Liver (tissue), 3 donors: Measurements from ENCODE around the gene SHISAL1.

Experiments used
- GABPA ChIP-seq, 2 donors: IDR thresholded peaks in 1 of 2; conservative IDR thresholded peaks in 1 of 2; 2 replicates each; pipeline ENCODE4 v1.6.1; 2016; ENCODE audit warnings: antibody characterized with exemption in 2 of 2, mild to moderate bottlenecking in 1 of 2, moderate library complexity in 1 of 2
- YY1 ChIP-seq: IDR thresholded peaks from 2 replicates; pipeline ENCODE4 v1.6.1; 2016; ENCODE audit warnings: antibody characterized with exemption, mild to moderate bottlenecking
- TF ChIP-seq, protein P1 (sequence below): fragments of 150-350 bp; IDR thresholded peaks from 2 replicates; pipeline ENCODE4 v1.5.1; 2017; ENCODE audit warnings: improper control_type of control experiment, low read depth, low read length; ENCODE audit not compliant: missing input control
- TF ChIP-seq, protein P2 (sequence below): IDR thresholded peaks from 2 replicates; pipeline ENCODE4 v1.6.1; 2016; ENCODE audit warnings: antibody characterized with exemption, mild to moderate bottlenecking
- TF ChIP-seq, protein P3 (sequence below): IDR thresholded peaks from 2 replicates; pipeline ENCODE4 v1.6.1; 2016; ENCODE audit warnings: antibody characterized with exemption
- donor health status: healthy.
- donor health status: healthy.

DNA sequence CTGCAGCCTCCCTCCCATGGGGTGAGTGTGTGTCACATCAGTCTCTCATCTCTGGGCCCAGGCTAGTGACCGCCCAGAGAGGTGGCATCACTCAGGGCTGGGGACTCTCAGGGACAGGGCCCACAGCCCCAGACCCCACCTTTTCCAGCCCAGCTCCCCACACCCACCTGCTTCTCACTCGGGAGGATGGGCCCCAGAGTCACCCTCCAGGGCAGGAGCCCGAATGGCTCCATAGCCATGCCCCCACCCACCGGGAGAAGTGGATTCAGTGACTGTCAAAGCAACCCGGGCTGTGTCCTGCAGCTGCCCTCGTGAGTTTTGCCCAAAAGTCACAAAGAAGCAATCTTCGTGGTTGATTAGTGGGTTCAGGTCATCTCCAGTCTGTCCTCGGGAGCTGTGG, 106.1 kb downstream of the SHISAL1 start:
- TF ChIP-seq, protein P1, sequence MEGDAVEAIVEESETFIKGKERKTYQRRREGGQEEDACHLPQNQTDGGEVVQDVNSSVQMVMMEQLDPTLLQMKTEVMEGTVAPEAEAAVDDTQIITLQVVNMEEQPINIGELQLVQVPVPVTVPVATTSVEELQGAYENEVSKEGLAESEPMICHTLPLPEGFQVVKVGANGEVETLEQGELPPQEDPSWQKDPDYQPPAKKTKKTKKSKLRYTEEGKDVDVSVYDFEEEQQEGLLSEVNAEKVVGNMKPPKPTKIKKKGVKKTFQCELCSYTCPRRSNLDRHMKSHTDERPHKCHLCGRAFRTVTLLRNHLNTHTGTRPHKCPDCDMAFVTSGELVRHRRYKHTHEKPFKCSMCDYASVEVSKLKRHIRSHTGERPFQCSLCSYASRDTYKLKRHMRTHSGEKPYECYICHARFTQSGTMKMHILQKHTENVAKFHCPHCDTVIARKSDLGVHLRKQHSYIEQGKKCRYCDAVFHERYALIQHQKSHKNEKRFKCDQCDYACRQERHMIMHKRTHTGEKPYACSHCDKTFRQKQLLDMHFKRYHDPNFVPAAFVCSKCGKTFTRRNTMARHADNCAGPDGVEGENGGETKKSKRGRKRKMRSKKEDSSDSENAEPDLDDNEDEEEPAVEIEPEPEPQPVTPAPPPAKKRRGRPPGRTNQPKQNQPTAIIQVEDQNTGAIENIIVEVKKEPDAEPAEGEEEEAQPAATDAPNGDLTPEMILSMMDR: no peak
- TF ChIP-seq, protein P2, sequence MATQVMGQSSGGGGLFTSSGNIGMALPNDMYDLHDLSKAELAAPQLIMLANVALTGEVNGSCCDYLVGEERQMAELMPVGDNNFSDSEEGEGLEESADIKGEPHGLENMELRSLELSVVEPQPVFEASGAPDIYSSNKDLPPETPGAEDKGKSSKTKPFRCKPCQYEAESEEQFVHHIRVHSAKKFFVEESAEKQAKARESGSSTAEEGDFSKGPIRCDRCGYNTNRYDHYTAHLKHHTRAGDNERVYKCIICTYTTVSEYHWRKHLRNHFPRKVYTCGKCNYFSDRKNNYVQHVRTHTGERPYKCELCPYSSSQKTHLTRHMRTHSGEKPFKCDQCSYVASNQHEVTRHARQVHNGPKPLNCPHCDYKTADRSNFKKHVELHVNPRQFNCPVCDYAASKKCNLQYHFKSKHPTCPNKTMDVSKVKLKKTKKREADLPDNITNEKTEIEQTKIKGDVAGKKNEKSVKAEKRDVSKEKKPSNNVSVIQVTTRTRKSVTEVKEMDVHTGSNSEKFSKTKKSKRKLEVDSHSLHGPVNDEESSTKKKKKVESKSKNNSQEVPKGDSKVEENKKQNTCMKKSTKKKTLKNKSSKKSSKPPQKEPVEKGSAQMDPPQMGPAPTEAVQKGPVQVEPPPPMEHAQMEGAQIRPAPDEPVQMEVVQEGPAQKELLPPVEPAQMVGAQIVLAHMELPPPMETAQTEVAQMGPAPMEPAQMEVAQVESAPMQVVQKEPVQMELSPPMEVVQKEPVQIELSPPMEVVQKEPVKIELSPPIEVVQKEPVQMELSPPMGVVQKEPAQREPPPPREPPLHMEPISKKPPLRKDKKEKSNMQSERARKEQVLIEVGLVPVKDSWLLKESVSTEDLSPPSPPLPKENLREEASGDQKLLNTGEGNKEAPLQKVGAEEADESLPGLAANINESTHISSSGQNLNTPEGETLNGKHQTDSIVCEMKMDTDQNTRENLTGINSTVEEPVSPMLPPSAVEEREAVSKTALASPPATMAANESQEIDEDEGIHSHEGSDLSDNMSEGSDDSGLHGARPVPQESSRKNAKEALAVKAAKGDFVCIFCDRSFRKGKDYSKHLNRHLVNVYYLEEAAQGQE: no peak
- TF ChIP-seq GABPA (IDR thresholded peaks at IDR 0.05 in 1 of 2, conservative IDR thresholded peaks at IDR 0.05 in 1 of 2) (no peak), YY1 (no peak)
- TF ChIP-seq, protein P3, sequence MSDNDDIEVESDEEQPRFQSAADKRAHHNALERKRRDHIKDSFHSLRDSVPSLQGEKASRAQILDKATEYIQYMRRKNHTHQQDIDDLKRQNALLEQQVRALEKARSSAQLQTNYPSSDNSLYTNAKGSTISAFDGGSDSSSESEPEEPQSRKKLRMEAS: no peak
